Right lobe of liver (tissue), 6 donors: ENCODE measurements around the gene SMIM35. TPM values are rescaled to one million over a fixed set of nuclear protein-coding genes. Genes with fewer than 3 reads are reported as not detected.

Source experiments
- ATAC-seq, 4 donors: fragments of 200-7000 bp; cut with Tn5 transposase; one replicate each; pipeline ENCODE4 v1.9.1; 2020; ENCODE audit warnings: mild to moderate bottlenecking in 4 of 4, moderate library complexity in 4 of 4
- DNase-seq, 3 donors: peaks; one replicate each; pipeline ENCODE4 v3.0.0-alpha.2; 2020
- H3K27ac ChIP-seq, 3 donors: fragments of 200-600 bp; one replicate each; pipeline ENCODE4 v1.8.0; 2022
- H3K27me3 ChIP-seq, 2 donors: fragments of 200-600 bp; one replicate each; pipeline ENCODE4 v1.8.0; 2022
- H3K36me3 ChIP-seq, 4 donors: fragments of 200-600 bp; sonication (generic) in 1 of 4; one replicate each; pipeline versions ENCODE4 v1.5.1 to v1.8.0; 2017 to 2022; ENCODE audit warnings: control low read depth in 1 of 4
- H3K4me1 ChIP-seq, 4 donors: fragments of 200-600 bp; sonication (generic) in 1 of 4; one replicate each; pipeline versions ENCODE4 v1.5.1 to v1.8.0; 2017 to 2022; ENCODE audit warnings: control low read depth in 1 of 4
- H3K4me3 ChIP-seq, 3 donors: fragments of 200-600 bp; one replicate each; pipeline ENCODE4 v1.8.0; 2022
- H3K9me3 ChIP-seq, 4 donors: fragments of 200-600 bp; sonication (generic) in 1 of 4; one replicate each; pipeline versions ENCODE4 v1.5.1 to v1.8.0; 2017 to 2022; ENCODE audit warnings: control low read depth in 1 of 4
- CTCF ChIP-seq, 4 donors: fragments of 200-600 bp in 3 of 4; fragments of 450-650 bp in 1 of 4; IDR thresholded peaks; one replicate each; pipeline versions ENCODE4 v1.5.1 to v1.8.0; 2016 to 2022; ENCODE audit warnings: antibody characterized with exemption in 4 of 4, mild to moderate bottlenecking in 2 of 4
- POLR2A ChIP-seq: fragments of 450-650 bp; IDR thresholded peaks from one replicate; pipeline ENCODE4 v1.6.1; 2017; ENCODE audit warnings: antibody characterized with exemption, mild to moderate bottlenecking
- WGBS: methylation state at CpG from one replicate; pipeline ENCODE4 v1.1.6; 2018; ENCODE audit warnings: low coverage, low lambda C conversion rate; ENCODE audit not compliant: insufficient coverage; ENCODE audit errors: missing lambda C conversion rate; 5-methylcytosine and 5-hydroxymethylcytosine counted together
- intact Hi-C, 2 donors: fragments of 100-400 bp; cut with DNase I; formaldehyde crosslinking; loops; one replicate each; pipeline versions ENCODE4 v1.11.2 to v1.14.1; 2022
- total RNA-seq, 6 experiments: library from RNA; depleted of rRNA in 2 of 6; stranded (reverse); fragments of >200 nt in 2 of 6; fragmentation: NEBNext Ultra II Directional in 3 of 6; extraction: Animal tissue kit (Norgen Biotek cat#: 25700) in 3 of 6; gene quantifications; one replicate each; pipeline versions ENCODE4 v1.1.0 to v1.2.4, GENCODE V29; 2016 to 2023
- donor health status: DM: no; HTN: yes; CAD: no.
- donor health status: DM: no; HTN: no; CAD: no.
- donor health status: DM: no; HTN: no; CAD: no.
- donor health status: DM: no; HTN: yes; CAD: no.
- donor health status: DM: no; HTN: yes; CAD: no.

The SMIM35 gene
- total RNA-seq, 6 experiments from 2014 or later: not detected

GRCh38 chr11:117997406-117997805 is 89.4 kb downstream of the SMIM35 start:
- Histone ChIP-seq H3K4me1 (peaks cover 0 to 6% (median 0%) of the 10 kb centered on the region in 4 donors), H3K9me3 (no peaks in the 10 kb centered on the region), H3K27me3 (no peaks in the 10 kb centered on the region), H3K4me3 (no peak overlapping the region), H3K36me3 (peaks cover 0 to 9% (median 0%) of the 10 kb centered on the region in 4 donors), H3K27ac (no peak overlapping the region)
- ATAC-seq: no peak
- 80% methylated on average over 2 of the region's 2 CpGs for WGBS
- TF ChIP-seq POLR2A: no peak
- TF ChIP-seq CTCF (IDR thresholded peaks at IDR 0.05): no peak
- intact Hi-C loops: no loop called here
- no peak for DNase-seq

- WGBS: no CpG with 5 or more reads among the region's 4 CpGs
- intact Hi-C loops: no loop called here
- no peak for DNase-seq
- ATAC-seq: no peak
- Histone ChIP-seq H3K4me3 (no peak overlapping the region), H3K27me3 (no peaks in the 10 kb centered on the region), H3K27ac (no peak overlapping the region), H3K9me3 (no peaks in the 10 kb centered on the region), H3K36me3 (peaks cover 0 to 9% (median 0%) of the 10 kb centered on the region in 4 donors), H3K4me1 (peaks cover 0 to 12% (median 0%) of the 10 kb centered on the region in 4 donors)
- TF ChIP-seq POLR2A (no peak), CTCF (IDR thresholded peaks at IDR 0.05) (no peak)
These were observed 90.7 kb downstream of the SMIM35 start for GRCh38 chr11:117996058-117996457.

GRCh38 chr11:117995472-117995871 is 91.3 kb downstream of the SMIM35 start:
- H3K36me3 ChIP-seq: peaks cover 0 to 9% (median 0%) of the 10 kb centered on the region in 4 donors
- 98% methylated on average over 7 of the region's 11 CpGs for WGBS
- H3K4me1 ChIP-seq: peaks cover 0 to 12% (median 0%) of the 10 kb centered on the region in 4 donors
- no peaks in the 10 kb centered on the region for H3K27me3 ChIP-seq
- no peaks in the 10 kb centered on the region for H3K9me3 ChIP-seq
- intact Hi-C loops: no loop called here
- H3K27ac ChIP-seq: no peak overlapping the region
- H3K4me3 ChIP-seq: no peak overlapping the region
- no peak for ATAC-seq
- no peak for TF ChIP-seq POLR2A
- no peak for TF ChIP-seq CTCF (IDR thresholded peaks at IDR 0.05)
- DNase-seq: no peak

- DNase-seq (no peak), ATAC-seq (peak; percentile 61 to 75 (median 65))
- Histone ChIP-seq H3K9me3 (no peaks in the 10 kb centered on the region), H3K27ac (no peak overlapping the region), H3K4me3 (no peak overlapping the region), H3K4me1 (peaks cover 0 to 12% (median 0%) of the 10 kb centered on the region in 4 donors), H3K36me3 (peaks cover 0 to 7% (median 0%) of the 10 kb centered on the region in 4 donors), H3K27me3 (no peaks in the 10 kb centered on the region)
- intact Hi-C loops: no loop called here
- TF ChIP-seq CTCF (IDR thresholded peaks at IDR 0.05): no peak
- TF ChIP-seq POLR2A: peak; percentile 12
- WGBS: 48% methylated on average over 3 of the region's 9 CpGs
These were observed 92.6 kb downstream of the SMIM35 start for GRCh38 chr11:117993988-117994745.
